Trophoblast cell (in vitro differentiated cells and primary cell): Measurements from ENCODE around the gene IL23R.

Experiments
- DNase-seq, 2 donors: peaks; one replicate each; pipeline ENCODE4 v3.0.0-alpha.2; 2016
- H2AFZ ChIP-seq: 2 replicates; pipeline ENCODE4 v1.6.1; 2013; ENCODE audit warnings: low read length, moderate library complexity, mild to moderate bottlenecking; ENCODE audit not compliant: insufficient read depth, poor library complexity
- H2AK5ac ChIP-seq: 2 replicates; pipeline ENCODE4 v1.6.1; 2013; ENCODE audit warnings: mild to moderate bottlenecking, low read length
- H2BK120ac ChIP-seq: 2 replicates; pipeline ENCODE4 v1.6.1; 2013; ENCODE audit warnings: low read length, mild to moderate bottlenecking, moderate library complexity; ENCODE audit not compliant: insufficient read depth, poor library complexity
- H2BK12ac ChIP-seq: 2 replicates; pipeline ENCODE4 v1.6.1; 2013; ENCODE audit warnings: mild to moderate bottlenecking, low read length, moderate library complexity
- H2BK5ac ChIP-seq: 2 replicates; pipeline ENCODE4 v1.6.1; 2013; ENCODE audit warnings: low read length, low read depth, moderate library complexity, mild to moderate bottlenecking; ENCODE audit not compliant: poor library complexity
- H3K14ac ChIP-seq: 2 replicates; pipeline ENCODE4 v1.6.1; 2013; ENCODE audit warnings: mild to moderate bottlenecking, low read length
- H3K18ac ChIP-seq: 2 replicates; pipeline ENCODE4 v1.6.1; 2013; ENCODE audit warnings: mild to moderate bottlenecking, low read length
- H3K23ac ChIP-seq: 2 replicates; pipeline ENCODE4 v1.6.1; 2013; ENCODE audit warnings: low read length
- H3K27ac ChIP-seq: 2 replicates; pipeline ENCODE4 v1.5.1; 2013; ENCODE audit warnings: low read depth, mild to moderate bottlenecking, inconsistent platforms, low read length, moderate library complexity
- H3K27me3 ChIP-seq: 2 replicates; pipeline ENCODE4 v1.6.1; 2013; ENCODE audit warnings: inconsistent platforms, mild to moderate bottlenecking, low read length, moderate library complexity; ENCODE audit not compliant: insufficient read depth
- H3K36me3 ChIP-seq, 2 experiments: 1 replicate in 1 of 2; 2 replicates in 1 of 2; pipeline ENCODE4 v1.6.1; 2013; ENCODE audit warnings: low read length in 2 of 2, mild to moderate bottlenecking in 2 of 2, moderate library complexity in 1 of 2; ENCODE audit not compliant: insufficient read depth in 2 of 2, control insufficient read depth in 1 of 2
- H3K4ac ChIP-seq: 2 replicates; pipeline ENCODE4 v1.6.1; 2013; ENCODE audit warnings: low read depth, mild to moderate bottlenecking, low read length, moderate library complexity
- H3K4me1 ChIP-seq, 2 experiments: 1 replicate in 1 of 2; 2 replicates in 1 of 2; pipeline ENCODE4 v1.6.1; 2013; ENCODE audit warnings: low read length in 2 of 2, mild to moderate bottlenecking in 2 of 2, moderate library complexity in 1 of 2; ENCODE audit not compliant: insufficient read depth in 2 of 2, control insufficient read depth in 1 of 2
- H3K4me2 ChIP-seq: 2 replicates; pipeline ENCODE4 v1.6.1; 2013; ENCODE audit warnings: inconsistent platforms, mild to moderate bottlenecking, low read length, moderate library complexity
- H3K4me3 ChIP-seq: 2 replicates; pipeline ENCODE4 v1.5.1; 2013; ENCODE audit warnings: mild to moderate bottlenecking, low read depth, low read length, inconsistent platforms
- H3K79me1 ChIP-seq: one replicate; pipeline ENCODE4 v1.6.1; 2013; ENCODE audit warnings: low read length
- H3K79me2 ChIP-seq: 2 replicates; pipeline ENCODE4 v1.6.1; 2013; ENCODE audit warnings: low read length, mild to moderate bottlenecking; ENCODE audit not compliant: control insufficient read depth, insufficient read depth, poor library complexity
- H3K9ac ChIP-seq: 2 replicates; pipeline ENCODE4 v1.6.1; 2013; ENCODE audit warnings: mild to moderate bottlenecking, low read length
- H3K9me3 ChIP-seq: 2 replicates; pipeline ENCODE4 v1.6.1; 2013; ENCODE audit warnings: low read depth, mild to moderate bottlenecking, control low read depth, inconsistent platforms, low read length; ENCODE audit not compliant: insufficient read depth
- H4K12ac ChIP-seq: 2 replicates; pipeline ENCODE4 v1.6.1; 2013; ENCODE audit warnings: low read depth, mild to moderate bottlenecking, low read length, moderate library complexity
- H4K8ac ChIP-seq: 2 replicates; pipeline ENCODE4 v1.6.1; 2013; ENCODE audit warnings: low read depth, mild to moderate bottlenecking, low read length, moderate library complexity
- H4K91ac ChIP-seq: one replicate; pipeline ENCODE4 v1.6.1; 2013; ENCODE audit warnings: low read depth, mild to moderate bottlenecking, low read length, moderate library complexity
- WGBS: extraction: QIAGEN DNeasy Blood & Tissue Kit; methylation state at CpG from one replicate; pipeline ENCODE4 v1.1.7; 2013; ENCODE audit warnings: missing lambda C conversion rate; ENCODE audit not compliant: insufficient read length, insufficient coverage; ENCODE audit errors: extremely low coverage; 5-methylcytosine and 5-hydroxymethylcytosine counted together

Gene IL23R

GRCh38 chr1:67264152-67264551 is 97.9 kb downstream of the IL23R start:
- Histone ChIP-seq H3K4me2 (no peak overlapping the region), H3K79me2 (no peaks in the 10 kb centered on the region), H2BK12ac (no peak overlapping the region), H4K91ac (no peak overlapping the region), H3K4ac (no peak overlapping the region), H2AK5ac (no peak overlapping the region), H3K27me3 (no peaks in the 10 kb centered on the region), H4K12ac (no peak overlapping the region), H2BK5ac (no peak overlapping the region), H3K18ac (no peak overlapping the region), H3K36me3 (no peaks in the 10 kb centered on the region), H3K4me1 (no peaks in the 10 kb centered on the region), H3K9ac (no peak overlapping the region), H3K4me3 (no peak overlapping the region), H3K9me3 (no peaks in the 10 kb centered on the region), H3K79me1 (no peaks in the 10 kb centered on the region), H3K14ac (no peak overlapping the region), H2AFZ (no peak overlapping the region), H4K8ac (no peak overlapping the region), H2BK120ac (no peak overlapping the region), H3K23ac (no peak overlapping the region), H3K27ac (no peak overlapping the region)
- DNase-seq, result no peak

- no CpG with 5 or more reads among the region's 3 CpGs for WGBS
- Histone ChIP-seq H3K4me2 (no peak overlapping the region), H2BK5ac (no peak overlapping the region)
These were observed 98.6 kb downstream of the IL23R start for GRCh38 chr1:67264899-67265298.

DNA sequence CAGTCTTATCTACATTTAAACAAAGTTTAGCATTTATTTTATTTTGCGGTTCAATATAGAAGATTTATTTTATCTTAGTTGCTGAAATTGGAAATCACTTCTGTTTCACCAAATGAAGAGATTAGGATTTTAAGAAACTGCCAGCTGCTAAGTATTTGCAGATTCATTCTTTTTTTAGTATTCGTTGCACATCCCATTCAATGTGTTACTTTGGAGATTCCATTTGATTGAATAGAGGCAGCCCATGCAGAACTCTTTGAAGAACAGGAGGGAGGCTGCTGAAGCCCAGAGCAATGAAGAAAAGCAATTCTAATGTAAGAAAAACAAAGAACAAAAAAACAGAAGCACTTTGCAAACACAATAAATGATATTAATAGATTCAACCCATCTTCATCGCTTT is 102.8 kb downstream of the IL23R start:
- Histone ChIP-seq H3K79me2 (no peaks in the 10 kb centered on the region), H3K4me2 (no peak overlapping the region), H2BK12ac (no peak overlapping the region), H3K14ac (no peak overlapping the region), H3K9me3 (peaks cover 2% of the 10 kb centered on the region), H2BK120ac (no peak overlapping the region), H3K9ac (no peak overlapping the region), H4K12ac (no peak overlapping the region), H3K4me1 (no peaks in the 10 kb centered on the region), H4K91ac (no peak overlapping the region), H2AK5ac (no peak overlapping the region), H3K79me1 (no peaks in the 10 kb centered on the region), H3K4ac (no peak overlapping the region), H2BK5ac (no peak overlapping the region), H3K27ac (no peak overlapping the region), H3K27me3 (no peaks in the 10 kb centered on the region), H3K4me3 (no peak overlapping the region), H2AFZ (no peak overlapping the region), H3K36me3 (no peaks in the 10 kb centered on the region), H4K8ac (no peak overlapping the region), H3K23ac (no peak overlapping the region), H3K18ac (no peak overlapping the region)
- whole genome bisulfite sequencing, result no CpG with 5 or more reads among the region's 3 CpGs
- no peak for DNase-seq

More at GRCh38 chr1:67264899-67265298, 98.6 kb downstream of the IL23R start:
- H3K4me3 ChIP-seq, result no peak overlapping the region
- no peak overlapping the region for H3K27ac ChIP-seq
- no peak overlapping the region for H3K9ac ChIP-seq
- no peak overlapping the region for H3K18ac ChIP-seq
- H3K79me1 ChIP-seq, result no peaks in the 10 kb centered on the region
- no peak for DNase-seq
- no peaks in the 10 kb centered on the region for H3K36me3 ChIP-seq
- H3K14ac ChIP-seq, result no peak overlapping the region
- no peak overlapping the region for H4K91ac ChIP-seq
- H3K79me2 ChIP-seq, result no peaks in the 10 kb centered on the region
- no peak overlapping the region for H2BK120ac ChIP-seq
- H4K12ac ChIP-seq, result no peak overlapping the region
- no peak overlapping the region for H3K4ac ChIP-seq
- H2AFZ ChIP-seq, result no peak overlapping the region
- no peak overlapping the region for H4K8ac ChIP-seq
- H2AK5ac ChIP-seq, result no peak overlapping the region
- no peak overlapping the region for H2BK12ac ChIP-seq
- no peaks in the 10 kb centered on the region for H3K27me3 ChIP-seq
- H3K23ac ChIP-seq, result no peak overlapping the region
- no peaks in the 10 kb centered on the region for H3K9me3 ChIP-seq
- no peaks in the 10 kb centered on the region for H3K4me1 ChIP-seq

GRCh38 chr1:67270541-67270940 is 104.3 kb downstream of the IL23R start:
- Histone ChIP-seq H3K79me1 (no peaks in the 10 kb centered on the region), H3K36me3 (no peaks in the 10 kb centered on the region), H2BK12ac (no peak overlapping the region), H3K27ac (no peak overlapping the region), H3K27me3 (no peaks in the 10 kb centered on the region), H3K23ac (no peak overlapping the region), H4K91ac (no peak overlapping the region), H3K9ac (no peak overlapping the region), H3K4ac (no peak overlapping the region), H2AK5ac (no peak overlapping the region), H3K4me2 (no peak overlapping the region), H2AFZ (no peak overlapping the region), H3K79me2 (no peaks in the 10 kb centered on the region), H4K12ac (no peak overlapping the region), H3K9me3 (peaks cover 2% of the 10 kb centered on the region), H2BK120ac (no peak overlapping the region), H2BK5ac (no peak overlapping the region), H3K4me1 (no peaks in the 10 kb centered on the region), H3K4me3 (no peak overlapping the region), H3K18ac (no peak overlapping the region), H3K14ac (no peak overlapping the region), H4K8ac (no peak overlapping the region)
- no peak for DNase-seq
- no CpG with 5 or more reads among the region's 3 CpGs for WGBS
